SJSA1 (cell line): ENCODE data around the gene DOC2A. TPM values are rescaled to one million over a fixed set of nuclear protein-coding genes. Genes with fewer than 3 reads are reported as not detected.

Source experiments
- DNase-seq, 2 experiments: peaks; one replicate each; pipeline ENCODE4 v3.0.0-alpha.2; 2015 to 2020; ENCODE audit warnings: low spot score in 2 of 2, low read depth in 1 of 2
- H3K27ac ChIP-seq: fragments of 250-450 bp; sonication (Bioruptor Pico); 2 replicates; pipeline ENCODE4 v1.5.1; 2020; ENCODE audit warnings: mild to moderate bottlenecking, moderate library complexity
- H3K27me3 ChIP-seq: fragments of 250-450 bp; sonication (Bioruptor Pico); replicated peaks from 2 replicates; pipeline ENCODE4 v1.5.1; 2020; ENCODE audit warnings: mild to moderate bottlenecking, moderate library complexity
- H3K36me3 ChIP-seq: fragments of 250-450 bp; sonication (Bioruptor Pico); 2 replicates; pipeline ENCODE4 v1.5.1; 2020; ENCODE audit warnings: mild to moderate bottlenecking
- H3K4me1 ChIP-seq: fragments of 250-450 bp; sonication (Bioruptor Pico); replicated peaks from 2 replicates; pipeline ENCODE4 v1.6.1; 2021; ENCODE audit warnings: mild to moderate bottlenecking
- H3K4me3 ChIP-seq: fragments of 250-450 bp; sonication (Bioruptor Pico); 2 replicates; pipeline ENCODE4 v1.5.1; 2020; ENCODE audit warnings: mild to moderate bottlenecking
- H3K9me3 ChIP-seq: fragments of 250-450 bp; sonication (Bioruptor Pico); replicated peaks from 2 replicates; pipeline ENCODE4 v1.5.1; 2020; ENCODE audit warnings: mild to moderate bottlenecking
- total RNA-seq: library from RNA; depleted of rRNA; stranded (reverse); fragments of >200 nt; shearing (Covaris generic); gene quantifications from 2 replicates; pipeline ENCODE4 v1.2.3, GENCODE V29; 2014

DOC2A gene
- total RNA-seq, 1 experiment from 2014 or later: not detected

DNA sequence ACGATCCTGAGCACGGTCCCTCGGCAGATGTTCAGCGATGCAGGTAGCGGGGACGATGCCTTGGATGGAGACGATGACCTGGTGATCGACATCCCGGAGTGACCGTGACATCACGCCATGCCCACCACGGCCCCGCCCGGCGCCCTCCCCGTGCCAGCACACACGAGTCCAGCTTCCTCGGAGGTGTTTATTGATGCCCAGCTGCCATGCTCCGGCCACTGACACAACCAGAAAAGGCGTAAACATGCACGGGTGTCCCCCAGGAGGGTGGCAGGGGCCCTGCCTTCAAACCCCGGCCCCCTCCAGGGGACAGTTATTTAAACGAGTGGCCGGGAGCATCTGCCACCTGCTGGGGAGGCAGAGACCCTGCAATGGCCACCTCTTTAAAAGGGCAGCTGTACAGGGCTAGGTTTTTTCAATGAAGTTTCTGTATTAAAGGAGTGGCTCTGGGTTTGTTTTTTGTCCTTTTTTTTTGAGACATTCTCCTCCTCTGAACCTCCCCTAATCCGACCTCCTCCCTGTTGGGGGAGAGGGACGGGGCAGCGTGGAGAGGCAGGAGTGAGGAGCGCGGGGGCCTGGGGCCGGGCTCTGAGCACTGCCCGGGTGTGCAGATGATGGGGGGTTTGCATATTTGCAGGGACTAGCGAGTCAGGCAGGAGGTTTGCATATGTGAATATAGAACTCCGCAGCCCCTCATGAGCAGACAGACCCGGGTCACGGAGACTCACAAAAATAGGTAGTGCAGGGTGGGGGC is 5.3 kb downstream of the DOC2A start:
- no peak overlapping the region for H3K27ac ChIP-seq
- H3K27me3 ChIP-seq: peaks cover 7% of the 10 kb centered on the region
- no peak overlapping the region for H3K4me3 ChIP-seq
- DNase-seq: peak in 1 of 2 experiments; percentile 42
- peaks cover 31% of the 10 kb centered on the region for H3K36me3 ChIP-seq
- H3K9me3 ChIP-seq: no peaks in the 10 kb centered on the region
- H3K4me1 ChIP-seq: no peaks in the 10 kb centered on the region

DNA sequence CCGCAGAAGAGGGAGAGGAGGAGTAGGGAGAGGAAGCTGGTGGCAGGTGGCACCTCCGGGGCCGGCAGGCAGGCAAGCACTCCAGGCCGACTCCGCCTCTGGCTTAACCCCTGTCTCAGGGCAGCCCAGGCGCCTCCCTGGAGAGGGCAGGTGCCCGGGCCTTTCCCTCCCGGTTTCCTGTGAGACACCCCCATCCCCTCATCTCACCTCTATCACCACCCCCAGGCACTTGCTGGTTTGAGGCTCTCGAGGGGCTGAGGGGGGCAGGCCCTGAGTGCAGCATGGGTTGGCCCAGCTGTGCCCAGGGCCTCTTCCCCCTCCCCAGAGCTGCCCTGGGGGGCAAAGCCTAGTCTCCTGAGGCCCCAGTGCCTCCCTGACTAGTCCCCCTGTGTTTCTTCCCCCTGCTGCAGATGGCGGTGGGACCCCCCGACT is 6.0 kb downstream of the DOC2A start:
- Histone ChIP-seq H3K27ac (no peak overlapping the region), H3K27me3 (peaks cover under 1% of the 10 kb centered on the region), H3K4me1 (no peaks in the 10 kb centered on the region), H3K9me3 (no peaks in the 10 kb centered on the region), H3K4me3 (no peak overlapping the region), H3K36me3 (peaks cover 36% of the 10 kb centered on the region)
- DNase-seq: no peak

DNA sequence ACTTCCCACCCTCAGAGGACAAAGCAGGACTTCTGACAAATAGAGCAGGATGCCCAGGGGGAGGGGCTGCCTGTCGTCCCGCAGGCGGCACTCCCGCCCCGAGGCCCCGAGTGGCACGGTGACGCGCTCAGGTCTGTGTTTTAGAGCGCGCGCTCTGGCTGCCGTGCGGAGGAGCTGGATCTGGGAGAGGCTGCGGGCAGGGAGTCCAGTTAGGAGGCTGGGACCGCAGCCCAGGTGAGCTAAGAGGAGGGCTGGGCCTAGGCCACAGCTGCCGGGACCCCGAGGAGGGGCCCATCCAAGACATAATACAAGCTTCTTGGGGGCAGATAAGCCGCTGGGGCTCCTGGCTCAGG is 6.4 kb downstream of the DOC2A start:
- no peak for DNase-seq
- peaks cover 40% of the 10 kb centered on the region for H3K36me3 ChIP-seq
- no peak overlapping the region for H3K4me3 ChIP-seq
- H3K4me1 ChIP-seq: no peaks in the 10 kb centered on the region
- H3K27me3 ChIP-seq: no peaks in the 10 kb centered on the region; the same call in 1 of the 2 replicates
- H3K9me3 ChIP-seq: no peaks in the 10 kb centered on the region
- no peak overlapping the region for H3K27ac ChIP-seq

DNA sequence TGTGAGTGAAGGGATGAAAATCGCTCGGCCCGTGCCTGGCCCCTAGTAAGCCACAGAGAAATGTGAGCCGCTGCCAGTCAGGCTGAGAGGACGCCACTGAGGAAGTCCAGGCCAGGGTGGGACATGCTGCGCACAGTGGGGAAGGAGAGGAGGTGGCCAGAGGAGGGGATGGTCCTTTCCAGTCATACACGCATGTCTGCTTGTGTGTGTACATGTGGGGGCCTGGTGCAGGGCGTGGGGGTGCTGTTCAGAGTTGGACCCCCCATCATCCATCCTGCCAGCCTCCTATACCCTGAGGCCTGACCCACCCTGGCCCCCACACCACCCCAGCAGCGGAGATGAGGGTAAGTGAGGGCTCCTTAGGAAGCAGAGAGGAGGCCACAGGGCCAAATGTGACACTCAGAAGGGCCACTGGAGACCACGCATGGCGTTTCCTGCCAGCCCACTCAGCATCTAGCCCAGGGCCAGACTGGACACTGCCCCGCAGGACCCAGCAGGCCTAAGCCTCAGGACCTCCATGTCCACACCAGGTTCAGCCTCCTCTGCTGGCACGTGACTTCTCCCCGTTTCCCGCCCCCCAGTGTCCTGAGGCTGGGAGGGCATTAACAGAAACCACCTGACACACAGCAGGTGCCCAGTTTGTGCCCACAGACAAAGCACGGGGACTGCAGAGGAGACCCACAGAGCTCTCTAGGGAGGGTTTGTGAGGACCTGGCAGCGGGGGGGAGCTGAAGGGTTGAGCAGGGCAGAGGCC is 7.0 kb downstream of the DOC2A start:
- DNase-seq: no peak
- no peaks in the 10 kb centered on the region for H3K4me1 ChIP-seq
- H3K27ac ChIP-seq: no peak overlapping the region
- no peaks in the 10 kb centered on the region for H3K9me3 ChIP-seq
- no peak overlapping the region for H3K4me3 ChIP-seq
- no peaks in the 10 kb centered on the region; the same call in 1 of the 2 replicates for H3K27me3 ChIP-seq
- peaks cover 42% of the 10 kb centered on the region for H3K36me3 ChIP-seq

DNA sequence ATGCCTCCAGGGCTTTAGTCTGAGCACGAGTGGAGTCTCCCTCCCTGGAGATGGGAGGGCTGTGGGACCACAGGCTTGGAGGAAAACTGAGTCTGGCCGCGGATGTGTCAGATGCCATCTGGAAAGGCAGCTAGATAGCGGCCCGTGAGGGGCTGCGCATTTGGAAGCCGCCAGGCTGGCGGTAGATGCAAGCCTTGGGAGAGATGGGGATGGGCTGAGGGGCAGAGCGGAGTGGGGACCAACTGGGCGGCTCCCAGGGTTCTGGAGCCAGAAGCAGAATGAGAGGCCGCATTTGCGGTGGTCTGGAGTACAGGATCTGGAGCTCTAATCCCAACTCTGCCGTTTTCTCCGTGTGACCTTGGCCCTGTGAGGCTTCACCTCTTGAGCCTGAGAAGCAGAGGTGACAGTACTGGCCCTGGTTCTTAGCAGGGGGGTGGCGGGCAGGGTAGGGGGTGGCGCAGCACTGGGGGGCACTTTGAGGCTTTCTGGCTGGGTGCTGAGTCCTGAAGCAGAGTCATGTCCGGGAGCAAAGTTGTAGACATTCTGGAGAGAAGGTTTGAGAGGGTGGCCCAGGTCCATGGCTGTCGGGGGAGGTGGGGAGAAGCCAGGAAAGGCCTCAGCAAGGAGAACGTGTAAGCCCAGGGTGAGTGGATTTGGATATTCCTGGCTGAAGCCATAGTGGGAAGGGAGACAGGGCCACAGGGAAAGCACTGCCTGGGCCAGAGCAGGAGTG is 8.0 kb downstream of the DOC2A start:
- Histone ChIP-seq H3K27ac (no peak overlapping the region), H3K9me3 (no peaks in the 10 kb centered on the region)

DNA sequence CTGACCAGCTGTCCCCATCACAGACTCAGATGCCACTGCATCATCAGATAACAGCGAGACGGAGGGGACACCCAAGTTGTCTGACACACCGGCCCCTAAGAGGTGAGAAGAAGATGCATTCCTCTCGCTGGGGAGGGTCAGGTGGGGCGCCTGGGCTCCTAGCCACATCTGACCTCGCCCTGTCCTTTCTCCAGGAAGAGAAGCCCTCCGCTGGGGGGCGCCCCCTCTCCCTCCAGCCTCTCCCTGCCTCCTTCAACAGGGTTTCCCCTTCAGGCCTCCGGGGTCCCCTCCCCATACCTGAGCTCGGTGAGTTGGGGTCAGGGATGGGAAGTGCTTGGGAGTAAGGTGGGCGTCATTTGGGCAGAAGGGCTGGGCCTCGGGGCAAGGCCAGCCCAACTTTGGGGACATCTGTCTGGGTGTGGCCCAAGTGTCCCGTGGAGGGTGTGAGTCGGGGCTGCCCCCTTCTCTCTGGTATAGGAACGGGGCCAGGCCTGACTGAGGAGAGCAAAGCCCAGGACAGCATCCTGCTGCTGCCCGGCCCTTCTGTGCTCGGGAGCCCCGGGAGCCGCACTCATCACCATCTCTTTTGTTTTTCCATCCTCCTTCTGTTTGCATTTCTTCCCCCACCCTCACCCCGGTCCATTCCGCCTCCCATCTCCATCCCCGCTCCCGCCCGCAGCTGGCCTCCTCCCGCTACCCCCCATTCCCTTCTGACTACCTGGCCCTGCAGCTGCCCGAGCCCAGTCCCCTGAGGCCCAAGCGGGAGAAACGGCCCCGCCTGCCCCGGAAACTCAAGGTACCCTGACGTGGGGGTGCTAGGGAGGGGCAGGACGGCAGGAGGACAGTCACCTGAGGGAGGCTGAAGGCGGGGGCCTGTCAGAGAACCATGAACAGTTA is 9.8 kb downstream of the DOC2A start:
- Histone ChIP-seq H3K27me3 (no peaks in the 10 kb centered on the region), H3K4me3 (no peak overlapping the region), H3K36me3 (peaks cover 61% of the 10 kb centered on the region), H3K9me3 (no peaks in the 10 kb centered on the region), H3K27ac (no peak overlapping the region), H3K4me1 (peaks cover 5% of the 10 kb centered on the region)
- no peak for DNase-seq

More for the DNA sequence above, 8.0 kb downstream of the DOC2A start:
- no peak for DNase-seq
- no peak overlapping the region for H3K4me3 ChIP-seq
- no peaks in the 10 kb centered on the region for H3K27me3 ChIP-seq
- H3K4me1 ChIP-seq: no peaks in the 10 kb centered on the region
- H3K36me3 ChIP-seq: peaks cover 48% of the 10 kb centered on the region

DNA sequence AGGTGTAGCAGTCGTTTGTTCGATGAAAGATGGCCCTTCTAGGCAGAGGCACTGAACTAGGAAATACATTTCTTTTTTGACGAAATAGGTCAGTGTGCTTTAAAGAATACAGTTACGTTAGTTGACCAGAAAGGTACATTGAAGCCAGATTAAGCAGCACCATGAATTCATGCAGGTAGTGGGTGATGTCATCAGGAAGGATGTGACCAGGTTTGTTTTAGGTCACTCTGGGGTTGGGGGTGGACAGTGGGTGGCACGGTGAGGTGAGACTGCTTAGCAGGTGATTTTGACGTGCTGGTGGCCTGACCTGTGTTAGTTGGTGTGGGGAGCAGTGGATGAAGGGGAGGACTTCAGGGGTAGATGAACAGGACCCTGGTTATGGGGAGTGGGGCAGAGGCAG is 11.2 kb downstream of the DOC2A start:
- H3K9me3 ChIP-seq: no peaks in the 10 kb centered on the region

DNA sequence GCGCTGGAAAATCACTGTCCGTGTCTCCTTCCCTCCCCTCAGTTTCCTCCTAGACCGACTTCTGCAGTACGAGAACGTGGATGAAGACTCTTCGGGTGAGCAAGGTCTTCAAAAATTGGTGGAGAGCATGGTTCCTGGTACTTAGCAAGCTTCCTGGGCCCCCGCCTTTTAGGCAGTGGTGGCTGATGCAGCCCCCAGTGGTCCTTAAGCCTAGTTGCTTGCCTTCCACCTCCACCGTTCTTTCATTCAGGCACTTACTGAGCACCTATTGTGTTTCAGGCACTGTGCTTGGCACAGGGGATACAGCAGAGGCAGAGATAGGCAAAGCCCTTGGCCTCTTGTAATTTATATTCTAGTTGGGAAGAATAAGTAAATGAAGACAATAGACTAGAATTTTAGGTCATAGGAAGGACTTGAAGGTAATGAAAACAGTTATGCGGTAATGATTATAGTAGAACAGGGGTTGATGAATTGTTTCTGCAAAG is 14.0 kb downstream of the DOC2A start:
- Histone ChIP-seq H3K27ac (no peak overlapping the region), H3K4me3 (peak overlapping the region; percentile 55), H3K4me1 (peaks cover 22% of the 10 kb centered on the region), H3K36me3 (peaks cover 76% of the 10 kb centered on the region), H3K27me3 (no peaks in the 10 kb centered on the region), H3K9me3 (no peaks in the 10 kb centered on the region)
- DNase-seq: no peak

More for the DNA sequence above, 11.2 kb downstream of the DOC2A start:
- Histone ChIP-seq H3K27ac (no peak overlapping the region), H3K27me3 (no peaks in the 10 kb centered on the region), H3K4me1 (peaks cover 16% of the 10 kb centered on the region), H3K36me3 (peaks cover 62% of the 10 kb centered on the region), H3K4me3 (no peak overlapping the region)
- no peak for DNase-seq

DNA sequence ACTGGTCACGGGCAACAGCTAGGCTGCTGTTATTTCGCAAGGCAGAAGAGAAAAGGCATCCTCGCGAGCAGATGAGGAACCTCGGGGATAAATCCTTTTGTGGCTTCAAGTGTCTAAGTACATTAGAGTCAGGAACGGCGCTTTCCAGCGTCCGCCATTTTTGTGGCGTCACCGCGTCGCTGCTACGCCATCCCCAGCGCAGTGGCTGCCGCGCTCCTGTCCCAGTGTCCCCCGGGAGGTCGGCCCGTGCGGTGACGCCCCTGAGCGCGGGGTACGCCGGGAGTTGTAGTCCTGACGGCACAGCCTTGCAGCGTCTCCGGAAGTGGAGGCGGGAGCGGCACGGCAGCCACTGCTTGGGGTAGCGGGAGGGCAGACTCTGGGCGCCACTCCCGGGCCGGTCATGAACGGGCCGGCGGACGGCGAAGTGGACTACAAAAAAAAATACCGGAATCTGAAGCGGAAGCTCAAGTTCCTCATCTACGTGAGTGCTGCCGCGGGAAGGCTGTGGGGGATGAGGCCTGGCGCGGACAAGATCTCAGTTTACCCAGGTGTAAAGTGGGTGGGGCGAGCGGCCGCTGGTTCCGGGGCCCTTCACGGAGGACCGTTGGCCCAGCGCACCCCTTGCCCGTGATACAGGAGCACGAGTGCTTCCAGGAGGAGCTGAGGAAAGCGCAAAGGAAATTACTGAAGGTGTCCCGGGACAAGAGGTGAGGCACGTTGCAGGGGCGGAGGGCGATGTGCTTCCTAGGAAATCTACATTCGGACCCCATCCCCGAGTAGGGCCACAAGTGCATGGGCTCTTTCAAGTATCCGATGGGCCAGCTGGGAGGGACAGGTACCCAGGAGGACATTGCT is 14.7 kb downstream of the DOC2A start, which contains the start of gene INO80E:
TSS of gene INO80E (plus strand) at position 331 of the 855 bp plus-strand sequence. CDS start at position 401, 70 bp downstream.
- H3K27ac ChIP-seq: peak within 1 kb of the TSS; percentile 97
- peaks cover 77% of the 10 kb centered on the region for H3K36me3 ChIP-seq
- H3K27me3 ChIP-seq: no peaks in the 10 kb centered on the region
- no peaks in the 10 kb centered on the region for H3K9me3 ChIP-seq
- H3K4me1 ChIP-seq: peaks cover 22% of the 10 kb centered on the region
- H3K4me3 ChIP-seq: peak within 1 kb of the TSS; percentile 55
- DNase-seq: peak; percentile 91 to 99

DNA sequence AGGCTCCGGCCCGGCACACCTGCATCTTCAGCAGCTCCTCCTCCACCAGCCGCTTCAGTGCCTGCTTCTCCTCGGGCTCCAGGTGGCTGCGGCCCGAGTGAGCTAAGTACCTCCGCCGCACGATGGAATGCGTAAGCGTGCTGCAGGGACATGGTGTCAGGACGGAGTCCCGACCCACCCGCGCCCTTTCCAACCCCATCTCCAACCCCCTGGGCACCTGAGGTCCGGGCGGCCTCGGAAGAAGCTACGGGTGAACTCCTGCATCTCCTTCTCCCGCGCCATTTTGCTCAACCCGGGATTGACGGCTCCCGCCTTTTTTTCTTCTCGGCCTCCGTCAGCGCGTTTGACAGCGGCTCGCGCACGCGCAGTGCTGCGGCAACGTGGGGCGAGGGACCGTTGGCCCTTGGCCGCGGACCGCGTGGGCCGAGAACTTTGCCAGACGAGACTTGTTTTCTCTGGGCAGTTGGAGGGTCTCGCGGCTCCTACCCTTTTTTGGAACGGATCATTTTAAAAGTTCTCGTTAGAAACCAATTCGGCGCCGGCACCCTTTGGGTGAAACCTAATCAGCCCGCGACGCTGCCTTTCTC is 15.4 kb downstream of the DOC2A start, which contains the start of gene HIRIP3:
TSS of gene HIRIP3 (minus strand) at position 294 of the 587 bp plus-strand sequence. CDS start at position 282, 12 bp downstream.
- H3K4me3 ChIP-seq: peak within 1 kb of the TSS; percentile 55
- H3K4me1 ChIP-seq: peaks cover 22% of the 10 kb centered on the region
- H3K9me3 ChIP-seq: no peaks in the 10 kb centered on the region
- no peaks in the 10 kb centered on the region for H3K27me3 ChIP-seq
- H3K27ac ChIP-seq: peak within 1 kb of the TSS; percentile 97
- H3K36me3 ChIP-seq: peaks cover 74% of the 10 kb centered on the region
- peak; percentile 89 to 90 for DNase-seq

DNA sequence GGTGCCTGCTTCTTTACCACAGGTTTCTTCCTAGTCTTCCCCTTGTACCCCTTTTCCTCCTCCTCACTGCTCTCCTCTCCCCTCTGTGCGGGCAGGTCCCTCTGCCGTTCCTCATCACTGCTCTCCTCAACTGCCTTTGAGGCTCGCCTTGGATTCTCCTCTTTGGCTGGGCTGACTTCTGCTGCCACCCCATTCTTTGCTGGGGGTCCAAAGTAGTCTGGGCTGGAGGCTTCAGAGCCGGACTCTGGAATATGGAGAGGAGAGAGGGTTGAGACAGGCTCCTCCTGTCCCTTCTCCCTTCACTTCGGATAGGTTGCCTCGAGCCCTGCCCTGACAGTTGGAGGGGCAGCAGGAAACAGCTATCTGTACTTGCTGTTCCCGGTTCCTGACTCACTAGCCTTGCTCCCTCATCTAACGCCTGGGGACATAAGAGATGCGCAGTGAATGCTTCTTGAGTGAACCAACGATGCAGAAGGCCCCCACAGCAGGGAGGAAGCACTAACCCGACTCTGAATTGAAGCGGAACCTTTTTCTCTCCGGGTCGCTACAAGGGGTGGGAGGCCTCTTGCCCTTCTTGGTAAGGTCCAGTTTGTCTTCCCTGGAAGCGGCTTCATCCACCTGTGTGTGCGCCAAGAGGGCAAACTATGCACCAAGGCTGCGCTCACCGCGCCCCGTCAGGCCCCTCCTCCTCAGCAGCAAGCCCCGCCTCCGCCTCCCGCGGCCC is 16.1 kb downstream of the DOC2A start:
- no peaks in the 10 kb centered on the region for H3K9me3 ChIP-seq
- peak overlapping the region; percentile 55 for H3K4me3 ChIP-seq
- H3K27me3 ChIP-seq: no peaks in the 10 kb centered on the region
- peaks cover 22% of the 10 kb centered on the region for H3K4me1 ChIP-seq
- peak overlapping the region; percentile 97 for H3K27ac ChIP-seq
- peak in 1 of 2 experiments; percentile 63 for DNase-seq
- peaks cover 75% of the 10 kb centered on the region for H3K36me3 ChIP-seq
